SK-N-MC (cell line): ENCODE data around the gene S1PR5.
A peak's percentile ranks its signal among the peaks of the same experiment; 100 is the strongest.

Experiments used
- DNase-seq: peaks from one replicate; pipeline ENCODE4 v3.0.0-alpha.2; 2011; ENCODE audit warnings: low read depth, low spot score
- H3K27ac ChIP-seq: fragments of 200-600 bp; sonication (generic); 2 replicates; pipeline ENCODE4 v1.5.1; 2016; ENCODE audit warnings: mixed run types
- H3K36me3 ChIP-seq: fragments of 200-600 bp; sonication (generic); 2 replicates; pipeline ENCODE4 v1.6.1; 2017; ENCODE audit warnings: antibody characterized with exemption, low read length, mixed read lengths; ENCODE audit not compliant: insufficient read depth
- H3K4me3 ChIP-seq: fragments of 200-600 bp; sonication (generic); 2 replicates; pipeline ENCODE4 v1.5.1; 2016
- H3K9ac ChIP-seq: fragments of 200-600 bp; sonication (generic); 2 replicates; pipeline ENCODE4 v1.8.0; 2017; ENCODE audit warnings: mixed run types, mixed read lengths; ENCODE audit not compliant: insufficient read length
- H3K9me3 ChIP-seq: fragments of 200-600 bp; sonication (generic); 2 replicates; pipeline ENCODE4 v1.6.1; 2017; ENCODE audit warnings: low read depth, mild to moderate bottlenecking, antibody characterized with exemption, low read length, moderate library complexity, mixed read lengths
- EZH2 ChIP-seq: fragments of 200-600 bp; sonication (generic); IDR thresholded peaks from one replicate; pipeline ENCODE4 v1.6.1; 2017; ENCODE audit warnings: antibody characterized with exemption
- FOXP2 ChIP-seq: optimal IDR thresholded peaks from 2 replicates; pipeline ENCODE3; 2011; ENCODE audit warnings: mild to moderate bottlenecking, moderate library complexity; ENCODE audit not compliant: insufficient read depth; ENCODE audit errors: extremely low read length, control extremely low read depth
- POLR2AphosphoS5 ChIP-seq: IDR thresholded peaks from 2 replicates; pipeline ENCODE4 v1.6.1; 2012; ENCODE audit warnings: mild to moderate bottlenecking, low read depth, low read length, borderline replicate concordance

S1PR5 gene

GRCh38 chr19:10517361-10517759 is at the start of gene S1PR5:
S1PR5 (minus strand) TSS chr19:10517447; CDS start chr19:10515011, 2,436 bp downstream.
- Histone ChIP-seq H3K36me3 (no peaks in the 10 kb centered on the region; the same call in 1 of the 2 replicates), H3K27ac (0 out of 2 replicates have a peak within 1 kb of the TSS, but pooled peaks have one; percentile 46), H3K4me3 (peak within 1 kb of the TSS; percentile 86), H3K9me3 (no peaks in the 10 kb centered on the region), H3K9ac (peak within 1 kb of the TSS; percentile 75)
- DNase-seq, result no peak
- no peak for TF ChIP-seq EZH2
- no peak for TF ChIP-seq POLR2AphosphoS5
- no peak for TF ChIP-seq FOXP2

GRCh38 chr19:10566658-10567410 is 49.6 kb upstream of the S1PR5 start:
- TF ChIP-seq FOXP2 (no peak), POLR2AphosphoS5 (no peak), EZH2 (no peak)
- peak overlapping the region; percentile 89 for H3K27ac ChIP-seq
- no peak for DNase-seq
- no peaks in the 10 kb centered on the region for H3K9me3 ChIP-seq
- H3K9ac ChIP-seq, result peak overlapping the region; percentile 11
- H3K4me3 ChIP-seq, result peak overlapping the region; percentile 98
- peaks cover 10% of the 10 kb centered on the region for H3K36me3 ChIP-seq

- Histone ChIP-seq H3K9ac (peak overlapping the region; percentile 11), H3K36me3 (peaks cover 15% of the 10 kb centered on the region), H3K4me3 (peak overlapping the region; percentile 98), H3K9me3 (no peaks in the 10 kb centered on the region), H3K27ac (peak overlapping the region; percentile 89)
- TF ChIP-seq POLR2AphosphoS5 (no peak), FOXP2 (no peak), EZH2 (no peak)
- DNase-seq, result no peak
Measured at GRCh38 chr19:10566408-10566657, 49.1 kb upstream of the S1PR5 start.

- TF ChIP-seq POLR2AphosphoS5 (peak; percentile 96), FOXP2 (peak; percentile 59), EZH2 (no peak)
- peak; percentile 90 for DNase-seq
- H3K9ac ChIP-seq, result peak within 1 kb of the TSS; percentile 91
- H3K36me3 ChIP-seq, result peaks cover 20% of the 10 kb centered on the region
- H3K9me3 ChIP-seq, result no peaks in the 10 kb centered on the region
- H3K4me3 ChIP-seq, result peak within 1 kb of the TSS; percentile 98
- H3K27ac ChIP-seq, result peak within 1 kb of the TSS; percentile 89
Measured at GRCh38 chr19:10565567-10566407, 48.5 kb upstream of the S1PR5 start, which contains the start of gene KRI1. KRI1 (minus strand) TSS chr19:10566010; CDS start chr19:10565999, 11 bp downstream.

- TF ChIP-seq EZH2, result no peak
- TF ChIP-seq POLR2AphosphoS5, result no peak
- TF ChIP-seq FOXP2, result no peak
- Histone ChIP-seq H3K27ac (peak overlapping the region; percentile 85), H3K9me3 (no peaks in the 10 kb centered on the region), H3K36me3 (peaks cover 27% of the 10 kb centered on the region), H3K9ac (peak overlapping the region; percentile 91), H3K4me3 (peak overlapping the region; percentile 98)
- no peak for DNase-seq
Measured at GRCh38 chr19:10565028-10565566, 47.9 kb upstream of the S1PR5 start.

GRCh38 chr19:10562609-10563008 is 45.4 kb upstream of the S1PR5 start:
- TF ChIP-seq POLR2AphosphoS5 (no peak), EZH2 (no peak), FOXP2 (no peak)
- H3K27ac ChIP-seq, result no peak overlapping the region
- no peak for DNase-seq
- H3K9me3 ChIP-seq, result no peaks in the 10 kb centered on the region
- H3K4me3 ChIP-seq, result no peak overlapping the region
- H3K9ac ChIP-seq, result no peak overlapping the region
- peaks cover 47% of the 10 kb centered on the region for H3K36me3 ChIP-seq

GRCh38 chr19:10560154-10560553 is 42.9 kb upstream of the S1PR5 start:
- Histone ChIP-seq H3K4me3 (no peak overlapping the region), H3K9ac (no peak overlapping the region), H3K9me3 (no peaks in the 10 kb centered on the region), H3K27ac (no peak overlapping the region), H3K36me3 (peaks cover 65% of the 10 kb centered on the region)
- no peak for DNase-seq
- TF ChIP-seq FOXP2, result no peak
- TF ChIP-seq EZH2, result no peak
- TF ChIP-seq POLR2AphosphoS5, result no peak

- Histone ChIP-seq H3K9ac (no peak overlapping the region), H3K4me3 (no peak overlapping the region), H3K36me3 (peaks cover 85% of the 10 kb centered on the region), H3K27ac (no peak overlapping the region), H3K9me3 (no peaks in the 10 kb centered on the region)
- no peak for DNase-seq
- TF ChIP-seq FOXP2 (no peak), EZH2 (no peak), POLR2AphosphoS5 (no peak)
Measured at GRCh38 chr19:10557603-10558197, 40.5 kb upstream of the S1PR5 start.
